SJSA1 (cell line): Measurements from ENCODE around the gene PLAAT3. TPM values are rescaled to one million over a fixed set of nuclear protein-coding genes. Genes with fewer than 3 reads are reported as not detected.
"Not testable (repeated sequence)": the region's sequence is repeated elsewhere in the genome, so short reads cannot be mapped to it uniquely, and the experiment has no call there.

Experiments used
- DNase-seq, 2 experiments: peaks; one replicate each; pipeline ENCODE4 v3.0.0-alpha.2; 2015 to 2020; ENCODE audit warnings: low spot score in 2 of 2, low read depth in 1 of 2
- H3K27ac ChIP-seq: fragments of 250-450 bp; sonication (Bioruptor Pico); 2 replicates; pipeline ENCODE4 v1.5.1; 2020; ENCODE audit warnings: mild to moderate bottlenecking, moderate library complexity
- H3K27me3 ChIP-seq: fragments of 250-450 bp; sonication (Bioruptor Pico); replicated peaks from 2 replicates; pipeline ENCODE4 v1.5.1; 2020; ENCODE audit warnings: mild to moderate bottlenecking, moderate library complexity
- H3K36me3 ChIP-seq: fragments of 250-450 bp; sonication (Bioruptor Pico); 2 replicates; pipeline ENCODE4 v1.5.1; 2020; ENCODE audit warnings: mild to moderate bottlenecking
- H3K4me1 ChIP-seq: fragments of 250-450 bp; sonication (Bioruptor Pico); replicated peaks from 2 replicates; pipeline ENCODE4 v1.6.1; 2021; ENCODE audit warnings: mild to moderate bottlenecking
- H3K4me3 ChIP-seq: fragments of 250-450 bp; sonication (Bioruptor Pico); 2 replicates; pipeline ENCODE4 v1.5.1; 2020; ENCODE audit warnings: mild to moderate bottlenecking
- H3K9me3 ChIP-seq: fragments of 250-450 bp; sonication (Bioruptor Pico); replicated peaks from 2 replicates; pipeline ENCODE4 v1.5.1; 2020; ENCODE audit warnings: mild to moderate bottlenecking
- total RNA-seq: library from RNA; depleted of rRNA; stranded (reverse); fragments of >200 nt; shearing (Covaris generic); gene quantifications from 2 replicates; pipeline ENCODE4 v1.2.3, GENCODE V29; 2014; rRNA removed

Gene PLAAT3
- 55.8 and 63.8 TPM in 2 replicates for total RNA-seq

DNA sequence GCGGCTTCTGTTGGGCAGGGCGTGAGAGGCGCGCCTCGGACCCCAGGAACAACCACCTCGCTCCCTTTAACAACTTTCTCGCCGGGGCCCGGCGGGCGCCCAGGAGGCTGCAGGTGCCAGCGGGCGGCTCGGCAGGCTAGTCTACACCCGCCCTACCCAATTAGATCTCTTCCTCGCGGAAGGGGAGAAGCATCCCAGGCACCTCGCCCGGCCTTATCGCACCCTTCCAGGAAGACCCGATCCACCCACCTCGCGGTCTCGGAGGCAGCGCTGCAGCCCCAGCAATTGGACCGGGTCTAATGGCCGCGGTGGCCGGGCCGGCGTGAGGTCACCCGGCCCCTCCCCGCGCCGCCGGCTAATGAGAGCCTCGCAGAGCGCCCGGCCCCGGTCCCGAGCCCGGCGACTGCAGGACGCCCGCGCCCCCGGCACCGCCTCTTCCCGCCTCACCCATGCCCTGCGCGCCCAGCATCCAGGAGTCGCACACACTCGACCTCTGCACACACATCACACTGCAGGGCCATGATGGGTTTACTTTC, at the start of gene PLAAT3:
TSS of gene PLAAT3 (minus strand) at position 298 of the 536 bp plus-strand sequence. CDS start 419 bp downstream, outside the sequence.
- no peaks in the 10 kb centered on the region for H3K36me3 ChIP-seq
- peaks cover 48% of the 10 kb centered on the region for H3K4me1 ChIP-seq
- DNase-seq = peak; percentile 77 to 86
- no peaks in the 10 kb centered on the region for H3K27me3 ChIP-seq
- H3K4me3 ChIP-seq = peak within 1 kb of the TSS; percentile 51
- H3K27ac ChIP-seq = peak within 1 kb of the TSS; percentile 12
- H3K9me3 ChIP-seq = no peaks in the 10 kb centered on the region

DNA sequence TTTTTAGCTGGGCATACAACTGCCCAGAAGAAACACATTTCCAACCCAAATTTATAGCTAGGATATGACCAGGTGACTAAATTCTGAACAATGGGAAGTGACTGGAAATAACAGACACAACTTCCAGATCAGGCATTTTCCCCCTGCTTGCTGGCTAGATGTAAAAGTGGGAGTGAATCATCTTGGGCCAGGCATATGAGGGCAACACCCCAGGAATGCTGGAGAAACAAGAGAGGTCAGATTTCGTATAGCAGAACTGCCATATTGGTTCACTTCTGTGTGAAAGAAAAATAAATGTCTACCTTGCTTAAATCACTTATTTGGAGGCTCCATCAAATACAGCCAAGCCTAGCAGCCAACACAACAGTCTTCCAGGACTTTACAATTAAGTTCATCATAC, 49.6 kb upstream of the PLAAT3 start:
- H3K27me3 ChIP-seq = no peaks in the 10 kb centered on the region
- DNase-seq = peak in 1 of 2 experiments; percentile 35
- H3K9me3 ChIP-seq = no peaks in the 10 kb centered on the region
- H3K4me3 ChIP-seq = no peak overlapping the region
- peaks cover 24% of the 10 kb centered on the region for H3K36me3 ChIP-seq
- peak overlapping the region; percentile 42 for H3K27ac ChIP-seq
- H3K4me1 ChIP-seq = peaks cover 43% of the 10 kb centered on the region

DNA sequence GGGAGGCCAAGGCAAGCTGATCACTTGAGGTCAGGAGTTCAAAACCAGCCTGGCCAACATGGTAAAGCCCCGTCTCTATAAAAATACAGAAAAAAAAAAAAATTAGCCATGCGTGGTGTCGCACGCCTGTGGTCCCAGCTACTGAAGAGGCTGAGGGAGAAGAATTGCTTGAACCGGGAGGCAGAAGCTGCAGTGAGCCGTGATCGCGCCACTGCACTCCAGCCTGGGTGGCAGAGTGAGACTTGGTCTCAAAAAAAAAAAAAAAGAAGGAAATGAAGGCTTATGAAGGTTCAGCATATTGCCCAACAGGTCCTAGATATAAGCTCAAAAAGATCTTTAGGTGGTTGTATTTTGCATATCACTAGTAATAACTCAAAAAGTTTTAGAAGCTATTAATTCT, 46.7 kb upstream of the PLAAT3 start:
- peaks cover 18% of the 10 kb centered on the region for H3K4me1 ChIP-seq
- H3K4me3 ChIP-seq = no peak overlapping the region
- no peaks in the 10 kb centered on the region for H3K9me3 ChIP-seq
- no peaks in the 10 kb centered on the region for H3K27me3 ChIP-seq
- H3K27ac ChIP-seq = no peak overlapping the region
- peaks cover 31% of the 10 kb centered on the region for H3K36me3 ChIP-seq
- no peak for DNase-seq

DNA sequence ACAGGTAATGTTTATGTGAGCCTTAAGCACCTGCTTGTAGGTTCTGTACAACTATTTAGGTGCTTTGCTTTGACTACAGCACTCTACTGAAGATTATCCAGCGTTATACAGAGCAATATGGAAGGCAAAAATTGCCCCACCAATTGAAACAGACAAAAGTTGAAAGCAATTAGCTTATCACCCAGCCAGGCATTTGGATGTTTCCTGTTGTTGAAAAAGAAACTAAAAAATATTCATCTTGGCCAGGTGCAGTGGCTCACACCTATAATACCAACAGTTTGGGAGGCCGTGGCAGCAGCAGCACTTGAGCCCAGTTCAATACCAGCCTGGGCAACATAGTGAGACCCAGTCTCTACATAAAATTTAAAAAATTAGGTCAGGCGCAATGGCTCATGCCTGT, 38.4 kb upstream of the PLAAT3 start:
- no peak for DNase-seq
- Histone ChIP-seq H3K27me3 (no peaks in the 10 kb centered on the region), H3K36me3 (peaks cover 88% of the 10 kb centered on the region), H3K9me3 (no peaks in the 10 kb centered on the region), H3K4me1 (no peaks in the 10 kb centered on the region), H3K4me3 (no peak overlapping the region), H3K27ac (no peak overlapping the region)

- Histone ChIP-seq H3K4me3 (no peak overlapping the region), H3K9me3 (no peaks in the 10 kb centered on the region), H3K4me1 (no peaks in the 10 kb centered on the region), H3K36me3 (peaks cover 89% of the 10 kb centered on the region), H3K27ac (no peak overlapping the region), H3K27me3 (no peaks in the 10 kb centered on the region)
- no peak for DNase-seq
Measured at GRCh38 chr11:63643205-63643604, 29.0 kb upstream of the PLAAT3 start.

GRCh38 chr11:63641727-63642126, 27.5 kb upstream of the PLAAT3 start:
- no peaks in the 10 kb centered on the region for H3K4me1 ChIP-seq
- no peak for DNase-seq
- H3K27me3 ChIP-seq = no peaks in the 10 kb centered on the region
- H3K36me3 ChIP-seq = peaks cover 89% of the 10 kb centered on the region
- no peak overlapping the region for H3K4me3 ChIP-seq
- no peaks in the 10 kb centered on the region for H3K9me3 ChIP-seq
- no peak overlapping the region for H3K27ac ChIP-seq

DNA sequence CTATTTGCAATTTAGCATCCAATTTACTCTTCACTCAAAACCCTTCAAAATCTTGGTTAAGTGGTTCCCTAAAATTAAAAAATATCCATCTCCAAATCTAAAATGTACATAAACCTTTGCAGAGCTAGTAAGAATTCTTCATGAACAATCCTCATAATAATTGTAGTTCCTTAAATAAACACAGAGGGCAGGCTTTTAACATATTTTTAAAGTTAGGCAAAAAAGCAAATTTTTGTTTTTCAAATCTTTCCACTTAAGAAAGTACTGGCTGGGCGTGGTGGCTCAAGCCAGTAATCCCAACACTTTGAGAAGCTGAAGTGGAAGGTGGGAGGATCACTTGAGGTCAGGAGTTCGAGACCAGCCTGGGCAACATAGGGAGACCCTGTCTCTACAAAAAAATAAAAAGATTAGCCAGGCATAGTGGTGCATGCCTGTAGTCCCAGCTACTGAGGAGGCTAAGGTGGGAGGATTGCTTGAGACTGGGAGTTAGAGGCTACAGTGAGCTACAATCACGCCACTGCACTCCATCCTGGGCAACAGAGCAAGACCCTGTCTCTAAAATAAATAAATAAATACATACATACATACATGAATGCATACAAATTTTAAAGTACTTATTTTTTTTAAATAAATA, 25.1 kb upstream of the PLAAT3 start:
- peaks cover 86% of the 10 kb centered on the region for H3K36me3 ChIP-seq

GRCh38 chr11:63638436-63638835, 24.2 kb upstream of the PLAAT3 start:
- not testable (repeated sequence) for H3K27me3 ChIP-seq, H3K4me3 ChIP-seq, DNase-seq, H3K4me1 ChIP-seq, H3K27ac ChIP-seq, H3K9me3 ChIP-seq
- peaks cover 86% of the 10 kb centered on the region for H3K36me3 ChIP-seq

More for the DNA sequence above, 25.1 kb upstream of the PLAAT3 start:
- Histone ChIP-seq H3K9me3 (no peaks in the 10 kb centered on the region), H3K27me3 (no peaks in the 10 kb centered on the region), H3K4me1 (no peaks in the 10 kb centered on the region), H3K4me3 (no peak overlapping the region), H3K27ac (no peak overlapping the region)
- DNase-seq = peak in 1 of 2 experiments; percentile 40

- H3K36me3 ChIP-seq = peaks cover 86% of the 10 kb centered on the region
- no peak overlapping the region for H3K27ac ChIP-seq
- no peaks in the 10 kb centered on the region for H3K4me1 ChIP-seq
- H3K9me3 ChIP-seq = no peaks in the 10 kb centered on the region
- no peaks in the 10 kb centered on the region for H3K27me3 ChIP-seq
- H3K4me3 ChIP-seq = no peak overlapping the region
- peak; percentile 73 for DNase-seq
Measured at GRCh38 chr11:63635762-63636465, 21.7 kb upstream of the PLAAT3 start.

DNA sequence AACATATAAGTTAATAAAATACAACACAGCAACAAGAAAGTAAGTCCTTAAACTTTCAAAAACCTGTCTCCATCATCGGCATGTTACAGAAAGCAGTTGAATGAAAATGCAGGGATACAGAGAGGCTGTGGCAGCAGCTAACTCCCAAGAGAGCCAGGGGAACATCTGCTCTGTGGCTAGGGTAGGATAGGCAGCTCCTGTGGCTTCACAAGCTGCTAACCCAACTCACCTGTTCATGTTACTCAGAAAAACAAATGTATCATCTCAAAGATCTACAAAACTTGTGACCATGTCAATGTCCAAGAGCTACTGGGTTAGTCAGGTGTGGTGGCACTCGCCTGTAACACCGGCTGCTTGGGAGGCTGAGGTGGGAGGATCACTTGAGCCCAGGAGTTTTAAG, 15.2 kb upstream of the PLAAT3 start:
- no peaks in the 10 kb centered on the region for H3K9me3 ChIP-seq
- no peak for DNase-seq
- no peaks in the 10 kb centered on the region for H3K27me3 ChIP-seq
- peaks cover 68% of the 10 kb centered on the region for H3K36me3 ChIP-seq
- H3K4me3 ChIP-seq = no peak overlapping the region
- H3K4me1 ChIP-seq = no peaks in the 10 kb centered on the region
- no peak overlapping the region for H3K27ac ChIP-seq

DNA sequence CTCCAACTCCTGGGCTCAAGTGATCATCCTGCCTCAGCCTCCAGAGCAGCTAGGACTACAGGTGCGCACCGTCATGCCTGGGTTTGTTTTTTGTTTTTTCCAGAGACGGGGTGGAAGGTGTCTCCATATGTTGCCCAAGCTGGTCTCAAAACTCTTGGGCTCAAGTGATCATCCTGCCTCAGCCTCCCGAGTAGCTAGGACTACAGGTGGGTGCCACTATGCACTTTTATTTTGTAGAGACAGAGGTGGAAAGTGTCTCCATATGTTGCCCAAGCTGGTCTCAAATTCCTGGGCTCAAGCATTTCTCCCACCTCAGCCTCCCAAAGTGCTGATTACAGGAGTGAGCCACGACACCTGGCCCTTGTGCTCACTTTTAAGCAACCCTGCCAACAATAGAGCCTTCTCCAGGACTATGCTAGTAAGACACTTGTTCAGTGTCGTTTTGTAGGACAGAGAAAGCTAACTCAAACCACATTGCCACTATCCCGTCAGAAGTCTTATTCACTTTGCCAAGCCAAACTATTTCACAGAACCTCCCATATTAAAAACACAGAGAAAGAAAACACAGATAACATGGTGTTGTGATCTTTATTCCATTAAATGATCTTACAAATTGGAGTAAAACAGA, 9.4 kb upstream of the PLAAT3 start:
- Histone ChIP-seq H3K27ac (no peak overlapping the region), H3K9me3 (no peaks in the 10 kb centered on the region)
- no peak for DNase-seq

DNA sequence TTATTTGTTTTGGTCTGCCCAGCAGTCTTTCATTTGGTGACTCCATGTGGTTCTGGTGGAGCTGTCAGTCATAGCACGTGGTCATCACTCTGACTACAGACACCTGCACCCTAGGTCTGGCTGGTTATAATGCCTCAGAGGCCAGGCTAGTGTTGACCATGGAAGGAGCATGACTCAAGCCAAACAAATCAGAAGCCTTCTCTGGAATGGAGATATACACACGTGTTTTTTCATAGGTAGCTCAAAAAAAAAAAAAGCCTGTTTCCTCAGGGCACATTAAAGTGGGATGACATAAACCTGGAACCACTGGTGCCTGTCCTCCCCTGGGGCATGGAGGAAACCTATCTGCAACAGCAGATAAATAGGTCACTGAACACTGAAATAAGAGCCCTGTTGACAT, 8.1 kb upstream of the PLAAT3 start:
- H3K4me1 ChIP-seq = no peaks in the 10 kb centered on the region; the same call in 1 of the 2 replicates
- no peak overlapping the region for H3K27ac ChIP-seq
- H3K4me3 ChIP-seq = no peak overlapping the region
- H3K9me3 ChIP-seq = no peaks in the 10 kb centered on the region
- no peak for DNase-seq
- peaks cover 4% of the 10 kb centered on the region; the same call in 1 of the 2 replicates for H3K36me3 ChIP-seq
- H3K27me3 ChIP-seq = no peaks in the 10 kb centered on the region

More for the DNA sequence above, 9.4 kb upstream of the PLAAT3 start:
- Histone ChIP-seq H3K4me1 (no peaks in the 10 kb centered on the region; the same call in 1 of the 2 replicates), H3K27me3 (no peaks in the 10 kb centered on the region), H3K4me3 (no peak overlapping the region), H3K36me3 (peaks cover 15% of the 10 kb centered on the region)

DNA sequence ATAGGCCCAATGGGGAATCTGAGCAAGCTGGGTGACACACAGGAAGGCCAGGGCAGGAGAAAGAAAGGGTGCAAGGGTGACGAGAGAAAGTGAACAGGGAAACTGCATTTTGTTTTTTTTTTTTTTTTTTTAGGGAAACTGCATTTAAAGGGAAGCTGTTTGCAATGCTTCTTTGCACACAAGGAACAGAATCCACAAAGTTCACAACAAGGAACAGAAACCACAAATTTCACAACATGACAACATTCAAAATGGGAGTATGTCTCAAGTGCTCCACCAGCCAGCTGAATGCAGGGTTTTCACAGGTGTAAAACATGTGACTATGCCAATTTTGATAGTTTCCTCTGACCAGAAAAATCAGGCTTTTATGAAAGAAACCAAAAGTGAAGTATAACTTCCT, 6.8 kb upstream of the PLAAT3 start:
- Histone ChIP-seq H3K27me3 (no peaks in the 10 kb centered on the region), H3K4me1 (no peaks in the 10 kb centered on the region; the same call in 1 of the 2 replicates), H3K36me3 (no peaks in the 10 kb centered on the region), H3K4me3 (no peak overlapping the region), H3K27ac (no peak overlapping the region), H3K9me3 (no peaks in the 10 kb centered on the region)
- no peak for DNase-seq

- Histone ChIP-seq H3K4me3 (no peak overlapping the region), H3K27me3 (no peaks in the 10 kb centered on the region), H3K36me3 (no peaks in the 10 kb centered on the region), H3K9me3 (no peaks in the 10 kb centered on the region), H3K27ac (no peak overlapping the region), H3K4me1 (no peaks in the 10 kb centered on the region; the same call in 1 of the 2 replicates)
- no peak for DNase-seq
Measured at GRCh38 chr11:63619967-63620366, 5.7 kb upstream of the PLAAT3 start.
